ENCODE results near the gene SPPL3.

GRCh38 chr12:120887253-120888043, 16.7 kb downstream of the SPPL3 start:
- TF ChIP-seq CTCF (conservative IDR thresholded peaks at IDR 0.05; ENCODE audit: low read depth, low read length): no peak
- TF ChIP-seq EZH2 (IDR thresholded peaks at IDR 0.05; ENCODE audit: low read length, unreplicated experiment): no peak

All from PC-3 (cell line).